ENCODE measurements around the gene S100A6. TPM values are rescaled to one million over a fixed set of nuclear protein-coding genes. Genes with fewer than 3 reads are reported as not detected.

S100A6 gene
- total and polyA plus RNA-seq, 2 donors (not counting 1 experiment from before 2014, with no cell fraction given): 110 to 213 TPM

DNA sequence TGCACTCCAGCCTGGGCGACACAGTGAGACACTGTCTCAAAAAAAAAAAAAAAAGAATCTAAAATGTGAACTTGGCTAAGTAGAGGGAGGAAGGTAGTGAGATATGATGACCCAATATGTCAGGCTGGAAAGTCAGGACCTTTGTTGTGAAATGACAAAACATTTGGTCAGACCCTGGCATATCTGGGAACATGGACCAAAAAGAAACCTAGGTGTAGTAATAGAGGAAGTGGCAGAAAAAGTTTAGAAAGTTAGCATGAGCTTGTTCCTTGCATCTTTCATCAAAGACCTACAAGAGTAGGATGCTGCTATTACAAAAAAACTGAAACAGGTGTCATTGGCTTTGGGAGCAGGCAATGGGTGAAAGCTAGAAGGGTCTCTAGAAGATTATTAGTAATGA, 20.6 kb upstream of the S100A6 start:
- no peaks in the 10 kb centered on the region for H3K9me3 ChIP-seq (ENCODE audit: control extremely low read depth in 1 of 3, control insufficient read depth in 2 of 3, insufficient read depth in 1 of 3, low read length in 2 of 3)
- H3K27ac Mint-ChIP-seq: no peak overlapping the region
- no peaks in the 10 kb centered on the region for H3K79me2 ChIP-seq (ENCODE audit: control insufficient read depth, insufficient read depth, low read length)
- H3K4me1 Mint-ChIP-seq: no peaks in the 10 kb centered on the region
- no peak overlapping the region for H2AFZ ChIP-seq (ENCODE audit: insufficient read depth, low read depth, low read length, poor library complexity, severe bottlenecking)
- peaks cover 10% of the 10 kb centered on the region for H3K27me3 Mint-ChIP-seq
- H3K9ac ChIP-seq (ENCODE audit: low read length): no peak overlapping the region
- POLR2A ChIA-PET: no interaction called here
- H3K27ac ChIP-seq (ENCODE audit: low read length in 2 of 2): no peak overlapping the region
- no peak for TF ChIP-seq CTCF (IDR thresholded peaks at IDR 0.05)
- TF ChIP-seq EZH2 (IDR thresholded peaks at IDR 0.05; ENCODE audit: borderline replicate concordance, insufficient read depth, low read depth, low read length, poor library complexity, severe bottlenecking): no peak
- no peak overlapping the region for H3K4me2 ChIP-seq (replicated peaks; ENCODE audit: low read depth, low read length, poor library complexity, severe bottlenecking)
- H3K36me3 ChIP-seq (replicated peaks in 1 of 2; ENCODE audit: control extremely low read depth in 1 of 2, control insufficient read depth in 1 of 2, extremely low read depth in 1 of 2, insufficient read depth in 2 of 2, low read length in 1 of 2): no peaks in the 10 kb centered on the region
- no peaks in the 10 kb centered on the region for H3K27me3 ChIP-seq (replicated peaks in 1 of 4; ENCODE audit: control extremely low read depth in 1 of 4, control insufficient read depth in 3 of 4, insufficient read depth in 4 of 4, low read length in 3 of 4)
- no peaks in the 10 kb centered on the region for H3K9me3 Mint-ChIP-seq (ENCODE audit: insufficient read depth)
- no peak overlapping the region for H3K4me3 Mint-ChIP-seq
- DNase-seq (no peak), ATAC-seq (ENCODE audit: low read depth) (no peak)
- CTCF ChIA-PET: interaction anchor here (1.6 to 1.8 kb wide), 3 partner anchors 12 to 24 kb away, joined by 6 to 12 read pairs (median 7); no protein-coding TSS in a partner anchor
- intact Hi-C loops (cut with micrococcal nuclease): no loop called here
- WGBS (ENCODE audit: insufficient coverage): 100% methylated on average over 1 of the region's 1 CpG
- H3K4me3 ChIP-seq (ENCODE audit: control extremely low read depth in 1 of 5, extremely low read depth in 1 of 5, insufficient read depth in 1 of 5, low read depth in 2 of 5, low read length in 4 of 5): no peak overlapping the region
- no peaks in the 10 kb centered on the region for H4K20me1 ChIP-seq (ENCODE audit: control insufficient read depth, insufficient read depth, low read length, poor library complexity, severe bottlenecking)
- no peaks in the 10 kb centered on the region for H3K4me1 ChIP-seq (ENCODE audit: control insufficient read depth in 2 of 2, insufficient read depth in 2 of 2, low read length in 2 of 2)

DNA sequence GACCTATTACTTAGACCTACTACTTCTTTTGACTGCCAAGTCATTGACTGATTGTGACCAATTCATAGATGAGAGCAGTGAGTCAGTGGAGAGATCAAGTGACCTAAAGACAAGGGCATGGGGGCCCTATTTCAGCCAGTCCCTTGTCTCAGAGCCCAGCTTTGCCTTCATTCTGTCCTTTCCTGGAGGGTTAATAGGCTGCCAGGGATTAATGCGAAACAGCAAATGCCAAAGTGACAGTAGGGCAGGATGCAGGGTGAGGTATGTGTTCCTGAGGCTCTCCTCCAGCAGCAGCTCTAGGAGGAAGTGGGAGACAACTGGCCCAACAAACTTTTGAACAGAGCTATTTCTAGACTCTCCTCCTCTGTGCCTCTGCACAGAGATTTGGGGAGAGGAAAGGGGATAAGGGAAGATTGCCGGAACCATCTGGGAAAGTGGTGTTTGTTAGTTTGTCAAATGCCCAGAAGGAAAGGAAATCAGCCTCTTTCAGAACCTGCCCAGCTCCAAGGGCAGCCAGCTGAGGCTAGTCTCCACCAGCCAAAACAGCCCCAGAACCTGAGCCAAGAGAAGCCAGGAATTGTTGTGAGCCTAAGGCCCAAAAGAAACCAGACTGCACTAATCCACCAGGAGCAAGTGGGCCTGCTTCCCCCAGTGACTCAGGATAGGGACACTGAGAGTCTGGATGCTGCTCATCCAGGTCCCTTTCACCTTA, 18.2 kb upstream of the S100A6 start:
- Histone ChIP-seq H3K27ac (ENCODE audit: low read length in 2 of 2) (no peak overlapping the region), H3K9ac (ENCODE audit: low read length) (no peak overlapping the region), H3K4me2 (replicated peaks; ENCODE audit: low read depth, low read length, poor library complexity, severe bottlenecking) (no peak overlapping the region), H3K36me3 (replicated peaks in 1 of 2; ENCODE audit: control extremely low read depth in 1 of 2, control insufficient read depth in 1 of 2, extremely low read depth in 1 of 2, insufficient read depth in 2 of 2, low read length in 1 of 2) (no peaks in the 10 kb centered on the region), H3K9me3 (ENCODE audit: control extremely low read depth in 1 of 3, control insufficient read depth in 2 of 3, insufficient read depth in 1 of 3, low read length in 2 of 3) (no peaks in the 10 kb centered on the region), H4K20me1 (ENCODE audit: control insufficient read depth, insufficient read depth, low read length, poor library complexity, severe bottlenecking) (no peaks in the 10 kb centered on the region), H2AFZ (ENCODE audit: insufficient read depth, low read depth, low read length, poor library complexity, severe bottlenecking) (no peak overlapping the region), H3K27me3 (replicated peaks in 1 of 4; ENCODE audit: control extremely low read depth in 1 of 4, control insufficient read depth in 3 of 4, insufficient read depth in 4 of 4, low read length in 3 of 4) (peaks cover 0 to 5% (median 0%) of the 10 kb centered on the region in 4 experiments), H3K4me3 (ENCODE audit: control extremely low read depth in 1 of 5, extremely low read depth in 1 of 5, insufficient read depth in 1 of 5, low read depth in 2 of 5, low read length in 4 of 5) (no peak overlapping the region), H3K79me2 (ENCODE audit: control insufficient read depth, insufficient read depth, low read length) (no peaks in the 10 kb centered on the region), H3K4me1 (ENCODE audit: control insufficient read depth in 2 of 2, insufficient read depth in 2 of 2, low read length in 2 of 2) (no peaks in the 10 kb centered on the region)
- H3K9me3 Mint-ChIP-seq (ENCODE audit: insufficient read depth): no peaks in the 10 kb centered on the region
- no peak for DNase-seq
- peaks cover 16% of the 10 kb centered on the region for H3K27me3 Mint-ChIP-seq
- peaks cover 2% of the 10 kb centered on the region for H3K4me1 Mint-ChIP-seq
- no peak for ATAC-seq (ENCODE audit: low read depth)
- H3K4me3 Mint-ChIP-seq: no peak overlapping the region
- intact Hi-C loops (cut with micrococcal nuclease): no loop called here
- POLR2A ChIA-PET: interaction anchor here (0.9 kb wide), 1 partner anchor 12 kb away, joined by 3 read pairs; no protein-coding TSS in a partner anchor
- 100% methylated on average over 1 of the region's 2 CpGs for WGBS (ENCODE audit: insufficient coverage)
- no peak overlapping the region for H3K27ac Mint-ChIP-seq
- TF ChIP-seq CTCF (IDR thresholded peaks at IDR 0.05) (no peak), EZH2 (IDR thresholded peaks at IDR 0.05; ENCODE audit: borderline replicate concordance, insufficient read depth, low read depth, low read length, poor library complexity, severe bottlenecking) (no peak)
- CTCF ChIA-PET: interaction anchor here (0.9 to 3.6 kb wide), 5 partner anchors 9 to 44 kb away, joined by 3 to 10 read pairs (median 4); no protein-coding TSS in a partner anchor
